Colonic mucosa (tissue), 4 donors: ENCODE measurements around the gene CRACDL. TPM values are rescaled to one million over a fixed set of nuclear protein-coding genes. Genes with fewer than 3 reads are reported as not detected.

Experiments used
- DNase-seq: peaks from one replicate; pipeline ENCODE4 v3.0.0-alpha.2; 2020
- H3K27ac ChIP-seq: fragments of 200-600 bp; one replicate; pipeline ENCODE4 v1.8.0; 2021
- H3K27me3 ChIP-seq: fragments of 200-600 bp; one replicate; pipeline ENCODE4 v1.8.0; 2021
- H3K36me3 ChIP-seq: fragments of 200-600 bp; one replicate; pipeline ENCODE4 v1.8.0; 2021
- H3K4me1 ChIP-seq: fragments of 200-600 bp; one replicate; pipeline ENCODE4 v1.8.0; 2021; ENCODE audit warnings: mild to moderate bottlenecking
- H3K4me3 ChIP-seq: fragments of 200-600 bp; one replicate; pipeline ENCODE4 v1.8.0; 2021
- H3K9ac ChIP-seq, 2 donors: one replicate each; pipeline ENCODE4 v1.7.0; 2013; ENCODE audit warnings: control low read depth in 2 of 2, low read depth in 2 of 2, low read length in 2 of 2
- H3K9me3 ChIP-seq: fragments of 200-600 bp; one replicate; pipeline ENCODE4 v1.8.0; 2021
- CTCF ChIP-seq: fragments of 200-600 bp; IDR thresholded peaks from one replicate; pipeline ENCODE4 v1.8.0; 2022; ENCODE audit warnings: antibody characterized with exemption, mild to moderate bottlenecking
- intact Hi-C: fragments of 100-400 bp; cut with DNase I; formaldehyde crosslinking; loops from one replicate; pipeline ENCODE4 v1.14.1; 2022
- total RNA-seq, 2 donors: library from RNA; stranded (reverse); fragmentation: NEBNext Ultra II Directional in 1 of 2; extraction: Animal tissue kit (Norgen Biotek cat#: 25700) in 1 of 2; gene quantifications; one replicate each; pipeline ENCODE4 v1.2.1, GENCODE V29; 2021
- donor health status: healthy.
- donor health status: DM: no; HTN: no; CAD: no.
- donor health status: DM: no; HTN: no; CAD: no.

Gene CRACDL
- total RNA-seq, 2 donors from 2014 or later, result 11.5 to 22.3 TPM

- H3K27ac ChIP-seq, result no peak overlapping the region
- no peak for DNase-seq
- no peak overlapping the region for H3K4me3 ChIP-seq
- H3K4me1 ChIP-seq, result no peaks in the 10 kb centered on the region
- intact Hi-C loops, result no loop called here
- peaks cover 20% of the 10 kb centered on the region for H3K27me3 ChIP-seq
- H3K36me3 ChIP-seq, result no peaks in the 10 kb centered on the region
- TF ChIP-seq CTCF, result no peak
- no peaks in the 10 kb centered on the region for H3K9me3 ChIP-seq
- H3K9ac ChIP-seq, result no peak overlapping the region
Observed at GRCh38 chr2:98931596-98931995, 4.4 kb downstream of the CRACDL start.

GRCh38 chr2:98929920-98930319 lies 6.1 kb downstream of the CRACDL start:
- Histone ChIP-seq H3K27ac (no peak overlapping the region), H3K9ac (no peak overlapping the region), H3K4me3 (no peak overlapping the region), H3K9me3 (no peaks in the 10 kb centered on the region), H3K36me3 (no peaks in the 10 kb centered on the region), H3K4me1 (no peaks in the 10 kb centered on the region), H3K27me3 (peaks cover 6% of the 10 kb centered on the region)
- intact Hi-C loops, result no loop called here
- no peak for DNase-seq
- TF ChIP-seq CTCF, result no peak

GRCh38 chr2:98928242-98928641 lies 7.8 kb downstream of the CRACDL start:
- no peak for TF ChIP-seq CTCF

GRCh38 chr2:98927027-98927426 lies 9.0 kb downstream of the CRACDL start:
- intact Hi-C loops, result no loop called here
- Histone ChIP-seq H3K27ac (no peak overlapping the region), H3K36me3 (no peaks in the 10 kb centered on the region)

More at GRCh38 chr2:98928242-98928641, 7.8 kb downstream of the CRACDL start:
- no peak for DNase-seq
- Histone ChIP-seq H3K9ac (no peak overlapping the region), H3K27me3 (no peaks in the 10 kb centered on the region), H3K36me3 (no peaks in the 10 kb centered on the region), H3K4me1 (no peaks in the 10 kb centered on the region), H3K9me3 (no peaks in the 10 kb centered on the region), H3K4me3 (no peak overlapping the region), H3K27ac (no peak overlapping the region)
- intact Hi-C loops, result no loop called here

GRCh38 chr2:98926601-98927000 lies 9.4 kb downstream of the CRACDL start:
- H3K4me3 ChIP-seq, result no peak overlapping the region
- intact Hi-C loops, result no loop called here
- H3K9me3 ChIP-seq, result no peaks in the 10 kb centered on the region
- H3K36me3 ChIP-seq, result no peaks in the 10 kb centered on the region
- H3K9ac ChIP-seq, result no peak overlapping the region
- H3K4me1 ChIP-seq, result no peaks in the 10 kb centered on the region
- no peak overlapping the region for H3K27ac ChIP-seq
- DNase-seq, result no peak
- TF ChIP-seq CTCF, result no peak
- no peaks in the 10 kb centered on the region for H3K27me3 ChIP-seq

More at GRCh38 chr2:98927027-98927426, 9.0 kb downstream of the CRACDL start:
- Histone ChIP-seq H3K9me3 (no peaks in the 10 kb centered on the region), H3K4me3 (no peak overlapping the region), H3K9ac (no peak overlapping the region), H3K4me1 (no peaks in the 10 kb centered on the region), H3K27me3 (no peaks in the 10 kb centered on the region)
- no peak for DNase-seq
- no peak for TF ChIP-seq CTCF

GRCh38 chr2:98924910-98925309 lies 11.1 kb downstream of the CRACDL start:
- Histone ChIP-seq H3K4me1 (no peaks in the 10 kb centered on the region), H3K36me3 (no peaks in the 10 kb centered on the region), H3K27me3 (no peaks in the 10 kb centered on the region), H3K27ac (no peak overlapping the region), H3K9ac (no peak overlapping the region), H3K4me3 (no peak overlapping the region), H3K9me3 (no peaks in the 10 kb centered on the region)
- no peak for TF ChIP-seq CTCF
- intact Hi-C loops, result no loop called here
- DNase-seq, result no peak
